ELR (cell line): Measurements from ENCODE around the gene SLC9A5.

Source experiments
- DNase-seq: peaks from one replicate; pipeline ENCODE4 v3.0.0-alpha.2; 2015; ENCODE audit warnings: low read depth

Gene SLC9A5

GRCh38 chr16:67241008-67241900 is 7.5 kb upstream of the SLC9A5 start:
- DNase-seq: peak; percentile 93

DNA sequence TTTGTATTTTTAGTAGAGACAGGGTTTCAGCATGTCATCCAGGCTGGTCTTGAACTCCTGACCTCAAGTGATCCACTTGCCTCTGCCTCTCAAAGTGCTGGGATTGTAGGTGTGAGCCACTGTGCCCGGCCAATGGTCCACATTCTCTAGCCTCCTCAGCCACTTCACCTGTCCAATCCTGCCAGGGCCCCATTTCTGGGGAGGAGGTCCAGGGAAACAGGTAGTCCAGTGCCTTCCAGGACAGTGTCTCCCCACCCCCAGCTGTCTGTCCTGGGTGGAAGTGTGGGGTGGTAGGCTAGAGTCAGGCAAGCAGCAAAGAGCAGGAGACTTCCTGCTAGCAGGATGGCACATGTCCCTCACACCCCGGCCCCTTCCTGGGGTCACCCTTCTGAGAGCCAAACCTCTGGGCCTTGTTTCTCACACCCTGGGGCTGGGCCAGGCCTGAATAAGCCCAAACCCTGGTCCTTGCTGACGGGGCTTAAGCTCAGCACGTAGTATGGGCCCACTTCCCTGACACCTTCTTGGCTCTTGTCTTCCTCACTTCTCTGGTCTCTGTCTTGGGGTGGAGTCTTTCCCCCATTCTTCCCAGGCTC is 6.5 kb upstream of the SLC9A5 start:
- DNase-seq: no peak

GRCh38 chr16:67243481-67243880 is 5.3 kb upstream of the SLC9A5 start:
- no peak for DNase-seq

DNA sequence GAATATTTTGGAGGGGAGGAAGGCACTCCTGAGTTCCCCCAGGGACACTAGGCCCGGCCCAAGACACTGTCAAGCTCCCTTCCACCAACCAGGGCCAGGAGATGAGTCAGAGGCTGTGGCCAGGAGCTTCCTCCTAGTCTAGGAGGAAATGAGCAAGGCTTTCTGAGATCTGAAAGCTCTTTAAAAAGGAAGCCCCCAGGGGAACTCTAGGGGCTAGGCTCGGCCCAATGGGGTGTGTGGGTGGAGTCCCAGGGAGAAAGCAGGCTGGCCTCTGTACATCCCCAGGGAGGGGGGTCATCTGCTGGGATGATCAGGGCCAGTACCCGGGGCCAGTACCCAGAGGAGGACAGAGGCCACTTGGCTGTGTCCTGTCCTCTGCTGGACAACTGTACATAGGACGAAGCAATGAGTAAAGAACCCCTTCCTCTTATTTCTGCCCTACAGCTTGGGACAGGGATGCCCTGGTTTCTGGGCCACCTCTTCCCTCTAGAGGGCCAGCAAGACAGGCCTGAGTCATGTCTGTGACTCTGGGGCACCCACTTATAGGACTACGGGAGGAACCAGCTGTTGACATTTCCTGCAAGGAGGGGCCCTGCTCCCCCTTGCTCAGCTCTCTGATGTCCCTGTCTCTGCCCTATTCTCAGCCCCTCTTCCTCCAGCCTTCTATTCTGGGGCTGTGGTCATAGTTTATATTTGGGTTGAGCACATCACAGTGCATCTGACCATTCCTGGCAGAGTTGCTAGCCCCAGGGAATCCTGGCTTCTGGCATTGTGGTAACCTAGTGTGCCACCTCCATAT is 4.2 kb upstream of the SLC9A5 start:
- DNase-seq: peak; percentile 100

DNA sequence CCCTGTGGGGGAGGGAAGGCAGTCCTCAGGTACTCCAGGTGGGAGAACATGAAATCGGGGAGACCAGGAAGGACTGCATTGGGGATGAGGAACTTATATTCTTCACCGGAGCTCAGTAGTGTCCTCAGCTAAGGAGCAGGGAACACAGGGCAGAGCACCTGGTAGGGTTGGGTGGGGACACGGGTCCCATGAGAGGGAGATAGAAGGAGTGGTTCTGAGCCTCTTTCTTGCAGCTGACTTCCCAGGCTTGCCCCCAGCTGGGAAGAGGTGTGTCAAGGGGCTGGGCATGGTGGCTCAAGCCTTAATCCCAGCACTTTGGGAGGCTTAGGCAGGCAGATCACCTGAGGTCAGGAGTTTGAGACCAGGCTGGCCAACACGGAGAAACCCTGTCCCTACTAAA is 3.6 kb upstream of the SLC9A5 start:
- no peak for DNase-seq

- no peak for DNase-seq
Observed at GRCh38 chr16:67245674-67246080, 3.1 kb upstream of the SLC9A5 start.

DNA sequence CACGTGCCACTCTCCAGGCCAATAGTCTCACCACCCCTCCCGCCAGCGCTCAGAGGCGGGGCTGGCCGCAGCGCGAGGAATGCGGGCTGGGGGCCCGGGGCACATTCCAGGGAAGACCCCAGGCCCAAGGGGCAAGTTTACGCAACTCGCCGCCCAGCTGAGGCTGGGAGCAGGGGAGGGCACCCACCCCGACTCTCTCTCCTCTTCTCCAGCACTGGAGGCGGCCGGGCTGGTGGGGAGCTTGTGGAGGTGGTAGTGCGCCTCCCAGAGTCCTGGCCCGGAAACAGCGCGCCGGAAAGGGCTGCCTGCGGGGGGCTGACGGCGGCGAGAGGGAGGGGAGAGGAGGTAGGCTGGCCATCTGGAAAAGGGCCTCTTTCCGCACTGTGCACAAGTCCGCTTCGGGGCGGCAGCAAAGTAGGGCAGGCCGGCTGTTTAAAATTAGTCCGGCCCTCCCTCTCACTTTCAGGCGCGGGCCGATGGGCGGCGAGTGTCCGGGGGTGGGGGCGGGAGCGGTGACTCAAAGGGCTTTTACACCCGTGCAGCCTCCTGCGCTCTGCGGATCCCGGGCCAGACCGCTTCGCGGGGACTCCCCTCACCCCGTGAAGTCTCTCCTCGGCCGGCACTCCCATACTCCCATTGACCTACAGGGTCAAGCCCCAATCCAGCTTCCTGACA is 2.6 kb upstream of the SLC9A5 start:
- peak; percentile 85 for DNase-seq

DNA sequence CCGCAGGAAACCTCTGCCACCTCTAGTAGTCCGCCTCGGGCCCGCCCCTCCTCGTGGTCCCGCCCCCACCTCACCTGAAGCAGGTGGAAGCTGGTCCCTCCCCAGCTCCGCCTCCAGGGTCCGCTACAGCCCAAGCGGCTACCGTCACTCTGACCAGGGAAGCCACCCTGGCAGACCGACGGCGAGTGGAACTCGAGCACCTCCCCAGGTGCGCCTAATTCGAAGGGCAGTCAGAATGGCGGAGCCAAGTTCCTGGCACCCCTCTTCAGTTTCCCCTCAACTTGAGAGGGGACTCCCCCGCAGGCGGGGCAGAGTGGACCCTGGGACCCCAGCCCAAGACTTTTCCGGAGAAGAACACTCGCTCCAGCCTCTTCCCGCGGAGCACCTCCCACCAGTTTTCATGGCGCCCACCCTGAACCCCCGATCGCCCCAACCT is 2.0 kb upstream of the SLC9A5 start:
- peak; percentile 43 for DNase-seq

DNA sequence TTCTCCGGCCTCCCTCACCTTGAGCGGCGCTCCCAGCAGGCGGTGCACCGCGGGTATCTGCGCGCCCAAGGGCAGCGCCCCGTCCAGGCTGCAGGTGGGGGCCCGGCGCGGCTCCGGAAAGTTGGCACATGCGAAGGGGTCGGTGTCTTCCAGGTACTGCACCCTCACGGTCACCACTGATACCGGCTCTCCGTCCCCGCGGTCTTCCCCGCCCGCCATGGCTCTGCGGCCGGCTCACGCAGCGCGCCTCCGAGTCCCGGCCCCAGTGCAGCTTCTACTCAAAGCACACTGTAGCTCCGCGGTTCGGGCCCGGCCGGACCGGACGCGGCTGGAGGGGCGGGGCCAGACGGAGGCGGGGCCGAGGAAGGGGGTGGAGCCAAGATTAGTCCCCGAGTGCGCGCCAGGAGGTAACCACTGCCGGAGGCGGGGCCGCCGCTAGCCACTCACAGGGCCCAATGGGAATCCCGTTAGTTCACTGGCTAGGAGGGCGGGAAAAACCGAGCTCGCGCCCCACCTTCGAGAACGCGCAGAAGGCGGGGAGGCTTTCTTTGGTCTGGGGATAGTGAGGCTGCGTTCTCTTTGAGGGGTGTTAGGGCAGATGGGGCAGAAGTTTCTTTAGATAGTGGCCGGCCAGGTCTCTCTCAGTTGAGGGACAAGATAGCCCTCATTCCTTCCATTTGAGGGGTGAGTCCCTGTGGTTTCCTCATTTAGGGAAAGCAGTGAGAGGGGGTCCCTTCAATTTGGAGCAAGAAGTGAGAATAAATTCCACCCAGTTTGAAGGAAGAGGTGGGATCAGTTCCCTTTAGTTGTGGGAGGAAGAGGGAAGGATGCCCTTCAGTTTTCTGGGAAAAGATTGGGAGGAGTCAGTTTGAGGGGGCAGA is 1.3 kb upstream of the SLC9A5 start, which contains the start of gene FHOD1:
Gene FHOD1, minus strand, starts transcription at position 290 of the 881 bp plus-strand sequence. Its CDS starts 71 bp downstream, at position 219.
- peak; percentile 98 for DNase-seq

GRCh38 chr16:67248073-67248400 is 742 bp upstream of the SLC9A5 start:
- peak; percentile 49 for DNase-seq

DNA sequence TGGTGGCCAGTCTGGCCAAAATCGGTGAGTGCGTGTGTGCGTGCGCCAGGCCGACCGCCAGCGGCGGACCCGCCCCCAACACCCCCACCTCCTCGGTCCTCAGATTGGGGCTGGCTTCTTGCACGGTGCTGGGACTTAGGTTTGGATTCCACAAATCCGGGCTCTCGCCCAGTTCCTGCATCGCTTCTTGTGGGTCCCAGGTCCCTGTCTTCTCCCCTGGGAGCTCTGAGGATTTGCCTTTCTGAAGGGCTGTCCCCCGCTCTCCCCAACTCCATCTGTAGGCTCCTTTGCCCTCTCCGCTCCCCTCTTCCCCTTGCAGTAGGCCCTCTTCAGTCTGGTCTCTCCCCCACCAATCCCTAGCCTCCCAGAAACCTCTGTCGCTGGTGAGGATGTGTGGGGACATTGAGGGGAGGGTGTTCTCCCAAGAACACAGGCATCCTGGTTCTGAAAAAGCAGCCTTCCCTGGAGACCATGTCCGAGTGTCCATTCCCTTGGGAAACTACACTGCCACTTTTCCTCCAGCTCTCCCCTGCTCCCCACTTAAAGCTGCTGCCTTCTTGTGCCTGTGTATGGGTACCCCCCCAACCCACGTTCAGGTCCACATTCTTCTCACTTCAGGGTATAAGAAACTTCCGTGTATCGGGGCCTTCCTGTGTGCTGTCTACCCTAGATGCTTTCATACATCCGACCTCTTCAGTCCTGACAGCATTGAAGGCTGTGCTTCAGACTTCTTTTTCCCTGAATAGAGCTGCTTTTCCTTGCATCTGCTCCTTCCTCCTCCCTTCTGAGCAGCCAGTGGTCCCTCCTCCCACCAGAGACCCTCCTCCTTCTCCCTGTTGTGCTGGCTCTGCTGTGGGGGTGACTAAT is 632 bp downstream of the SLC9A5 start:
- peak; percentile 31 for DNase-seq

GRCh38 chr16:67250045-67250327 is 1.2 kb downstream of the SLC9A5 start:
- DNase-seq: no peak

GRCh38 chr16:67252609-67253497 is 4.1 kb downstream of the SLC9A5 start:
- no peak for DNase-seq

GRCh38 chr16:67254801-67255552 is 6.2 kb downstream of the SLC9A5 start:
- DNase-seq: no peak

DNA sequence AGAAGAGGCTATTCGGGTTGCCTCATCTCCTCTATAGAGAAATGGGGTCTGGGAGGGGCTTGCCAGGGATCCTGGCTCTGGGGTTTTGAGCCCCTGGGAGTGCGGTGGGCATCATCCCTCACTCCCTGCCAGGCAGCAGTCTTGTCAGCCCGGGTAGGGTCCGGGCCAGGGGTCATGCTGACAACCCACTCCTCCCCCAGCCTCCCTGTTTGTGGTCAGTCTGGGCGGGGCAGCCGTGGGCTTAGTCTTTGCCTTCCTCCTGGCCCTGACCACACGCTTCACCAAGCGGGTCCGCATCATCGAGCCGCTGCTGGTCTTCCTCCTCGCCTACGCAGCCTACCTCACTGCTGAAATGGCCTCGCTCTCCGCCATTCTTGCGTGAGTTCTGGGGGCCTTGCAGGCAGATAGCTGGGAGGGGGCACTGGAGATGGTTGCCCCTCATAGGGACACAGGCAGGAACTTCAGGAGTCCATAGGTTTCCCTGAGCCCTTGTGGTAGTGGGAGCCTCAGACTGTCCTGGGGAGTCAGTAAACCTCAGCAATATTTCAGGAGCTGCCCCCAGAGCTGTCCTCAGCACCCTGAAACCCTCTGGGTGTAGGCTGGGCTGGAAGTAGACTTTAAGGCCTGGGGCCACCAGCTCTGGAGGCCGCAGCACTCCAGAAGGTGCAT is 6.9 kb downstream of the SLC9A5 start:
- no peak for DNase-seq

GRCh38 chr16:67256701-67257230 is 8.0 kb downstream of the SLC9A5 start:
- no peak for DNase-seq

DNA sequence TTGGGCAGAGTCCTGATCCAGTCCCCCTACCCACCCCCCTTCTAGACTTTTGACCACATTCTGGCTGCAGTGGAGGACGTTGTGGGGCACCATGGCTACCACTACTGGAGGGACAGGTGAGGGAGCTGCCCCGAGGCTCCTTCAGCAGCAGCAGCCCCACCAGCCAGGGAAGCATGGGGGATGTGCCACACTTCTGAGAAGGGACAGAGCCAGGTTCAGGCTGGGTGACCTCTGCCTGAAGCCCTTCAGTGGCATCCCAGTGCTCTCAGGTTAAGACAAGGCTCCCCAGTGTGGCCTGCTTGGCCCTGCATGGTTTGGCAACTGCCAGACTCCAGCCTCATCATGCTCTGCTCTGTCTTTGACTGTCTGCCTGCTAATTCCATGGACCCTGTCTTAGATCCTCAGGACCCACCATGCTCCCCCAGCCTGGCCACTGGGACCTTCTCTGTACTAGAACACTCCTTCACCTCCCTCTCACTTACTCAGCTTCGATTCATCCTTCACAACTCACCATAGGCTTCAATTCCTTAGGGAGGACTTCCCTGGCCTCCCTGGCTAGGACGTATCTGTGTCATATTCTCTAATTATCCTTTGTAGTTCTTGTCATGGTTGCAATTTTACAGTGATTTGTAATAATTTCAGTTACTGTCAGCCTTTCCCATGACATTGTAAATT is 8.8 kb downstream of the SLC9A5 start:
- DNase-seq: no peak
